AG09309 (cell line): Measurements from ENCODE around the gene IER5.

Source experiments
- DNase-seq: peaks from one replicate; pipeline ENCODE4 v3.0.0-alpha.2; 2010; ENCODE audit warnings: low read depth
- H3K4me3 ChIP-seq: 2 replicates; pipeline ENCODE4 v1.5.1; 2011; ENCODE audit warnings: mild to moderate bottlenecking, low read depth, low read length, moderate library complexity; ENCODE audit not compliant: control insufficient read depth
- CTCF ChIP-seq: IDR thresholded peaks from 2 replicates; pipeline ENCODE4 v1.5.1; 2011; ENCODE audit warnings: mild to moderate bottlenecking, low read depth, low read length, inconsistent platforms; ENCODE audit not compliant: insufficient read depth, control insufficient read depth; ENCODE audit errors: missing control alignments

The IER5 gene

GRCh38 chr1:181131255-181131941 is 42.9 kb downstream of the IER5 start:
- H3K4me3 ChIP-seq, result no peak overlapping the region
- DNase-seq, result no peak
- TF ChIP-seq CTCF, result no peak

GRCh38 chr1:181133441-181133951 is 45.0 kb downstream of the IER5 start:
- no peak for TF ChIP-seq CTCF
- DNase-seq, result no peak
- no peak overlapping the region for H3K4me3 ChIP-seq

- no peak for TF ChIP-seq CTCF
- no peak overlapping the region for H3K4me3 ChIP-seq
- DNase-seq, result no peak
Measured at GRCh38 chr1:181133969-181134418, 45.5 kb downstream of the IER5 start.

- no peak for DNase-seq
- TF ChIP-seq CTCF, result no peak
- H3K4me3 ChIP-seq, result no peak overlapping the region
Measured at GRCh38 chr1:181134543-181135436, 46.3 kb downstream of the IER5 start.

- peak; percentile 46 for TF ChIP-seq CTCF
- no peak overlapping the region for H3K4me3 ChIP-seq
- no peak for DNase-seq
Measured at GRCh38 chr1:181135437-181135731, 46.9 kb downstream of the IER5 start.

GRCh38 chr1:181135815-181136737 is 47.6 kb downstream of the IER5 start:
- H3K4me3 ChIP-seq, result no peak overlapping the region

More at GRCh38 chr1:181135815-181136737, 47.6 kb downstream of the IER5 start:
- TF ChIP-seq CTCF, result no peak
- DNase-seq, result peak; percentile 73
